SU-DHL-6 (cell line): ENCODE measurements around the gene SPATS1.

Source experiments
- EZH2phosphoT487 ChIP-seq: fragments of 200-600 bp; sonication (generic), shearing (Covaris generic); conservative IDR thresholded peaks from 2 replicates; pipeline ENCODE4 v1.6.1; 2018; ENCODE audit warnings: mild to moderate bottlenecking, antibody characterized with exemption, low read length, moderate library complexity, mixed read lengths
- TF ChIP-seq, protein P1 (sequence below): fragments of 200-600 bp; sonication (generic); IDR thresholded peaks from one replicate; pipeline ENCODE4 v1.5.1; 2017; ENCODE audit warnings: antibody characterized with exemption, mild to moderate bottlenecking, low read length, moderate library complexity; ENCODE audit not compliant: insufficient read depth, poor library complexity, severe bottlenecking

DNA sequence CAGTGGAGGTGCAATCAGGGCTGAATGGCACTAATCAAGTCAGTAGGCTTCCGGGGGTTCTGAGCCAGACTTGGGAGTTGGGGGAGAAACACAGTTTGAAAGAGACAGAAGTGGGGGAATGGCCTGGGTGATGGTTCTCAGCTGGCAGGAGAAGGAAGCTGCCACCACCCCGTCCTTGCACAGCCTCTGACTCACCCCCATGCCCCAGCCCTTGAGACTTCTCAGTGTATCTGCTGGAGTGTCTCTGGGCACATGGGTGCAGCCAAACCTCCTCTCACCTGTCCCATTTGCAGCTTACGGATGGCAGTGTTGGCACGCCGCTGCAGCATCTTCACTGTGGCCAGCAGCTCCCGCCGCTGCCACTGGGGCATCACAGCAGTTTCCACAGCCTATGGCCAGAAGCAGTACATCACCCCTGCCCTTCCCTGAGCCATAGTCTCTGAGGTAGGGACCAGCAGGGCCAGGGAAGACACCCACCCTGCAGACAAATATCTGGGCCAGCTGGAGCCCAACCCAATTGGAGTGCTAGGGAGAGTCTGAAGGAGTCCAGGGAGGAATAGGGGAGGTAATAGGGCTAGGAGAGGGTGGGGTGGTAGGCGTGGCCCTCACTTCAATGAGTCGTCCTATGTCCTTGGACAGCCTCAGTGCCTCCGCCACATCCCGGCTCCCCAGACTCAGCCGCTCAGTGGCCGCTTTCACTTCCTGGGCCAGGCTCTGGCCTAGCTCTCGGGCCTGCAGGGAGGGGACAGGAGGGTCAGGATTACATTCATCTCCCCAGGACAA lies 40.5 kb upstream of the SPATS1 start:
- TF ChIP-seq, protein P1, sequence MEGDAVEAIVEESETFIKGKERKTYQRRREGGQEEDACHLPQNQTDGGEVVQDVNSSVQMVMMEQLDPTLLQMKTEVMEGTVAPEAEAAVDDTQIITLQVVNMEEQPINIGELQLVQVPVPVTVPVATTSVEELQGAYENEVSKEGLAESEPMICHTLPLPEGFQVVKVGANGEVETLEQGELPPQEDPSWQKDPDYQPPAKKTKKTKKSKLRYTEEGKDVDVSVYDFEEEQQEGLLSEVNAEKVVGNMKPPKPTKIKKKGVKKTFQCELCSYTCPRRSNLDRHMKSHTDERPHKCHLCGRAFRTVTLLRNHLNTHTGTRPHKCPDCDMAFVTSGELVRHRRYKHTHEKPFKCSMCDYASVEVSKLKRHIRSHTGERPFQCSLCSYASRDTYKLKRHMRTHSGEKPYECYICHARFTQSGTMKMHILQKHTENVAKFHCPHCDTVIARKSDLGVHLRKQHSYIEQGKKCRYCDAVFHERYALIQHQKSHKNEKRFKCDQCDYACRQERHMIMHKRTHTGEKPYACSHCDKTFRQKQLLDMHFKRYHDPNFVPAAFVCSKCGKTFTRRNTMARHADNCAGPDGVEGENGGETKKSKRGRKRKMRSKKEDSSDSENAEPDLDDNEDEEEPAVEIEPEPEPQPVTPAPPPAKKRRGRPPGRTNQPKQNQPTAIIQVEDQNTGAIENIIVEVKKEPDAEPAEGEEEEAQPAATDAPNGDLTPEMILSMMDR: no peak
- no peak for TF ChIP-seq EZH2phosphoT487
